Forelimb muscle (tissue), 1 donor: ENCODE results near the gene EPHB1. TPM values are rescaled to one million over a fixed set of nuclear protein-coding genes. Genes with fewer than 3 reads are reported as not detected.

Source experiments
- DNase-seq: peaks from one replicate; pipeline ENCODE4 v3.0.0-alpha.2; 2013; ENCODE audit warnings: low read depth
- polyA plus RNA-seq: library from polyadenylated mRNA; unstranded; fragments of 120-200 nt; gene quantifications from one replicate; pipeline ENCODE4 v1.2.1, GENCODE V29; 2013; ENCODE audit not compliant: insufficient read length

Gene EPHB1
- polyA plus RNA-seq, 1 donor: 49.5 TPM

DNA sequence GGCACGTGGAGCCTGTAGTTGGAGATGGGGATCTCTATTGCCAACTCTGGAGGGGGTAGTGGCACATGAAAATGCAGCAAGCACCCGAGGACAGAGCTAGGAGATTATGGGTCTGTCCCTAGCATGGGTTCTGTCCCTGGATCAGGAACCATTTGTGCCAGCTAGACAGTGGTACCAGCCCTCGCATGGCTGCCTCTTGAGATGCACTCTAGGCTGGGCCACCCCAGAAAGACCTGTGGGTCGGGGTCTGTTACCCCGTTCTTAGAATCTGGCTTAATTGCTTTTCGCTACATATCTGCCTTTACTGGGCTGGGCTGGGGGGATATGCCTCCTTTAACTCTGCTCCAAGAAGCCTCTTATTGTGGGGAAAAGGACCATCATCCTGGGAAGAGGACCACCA lies 54.5 kb downstream of the EPHB1 start:
- DNase-seq: no peak

GRCh38 chr3:134850761-134851160 lies 55.7 kb downstream of the EPHB1 start:
- DNase-seq: no peak

DNA sequence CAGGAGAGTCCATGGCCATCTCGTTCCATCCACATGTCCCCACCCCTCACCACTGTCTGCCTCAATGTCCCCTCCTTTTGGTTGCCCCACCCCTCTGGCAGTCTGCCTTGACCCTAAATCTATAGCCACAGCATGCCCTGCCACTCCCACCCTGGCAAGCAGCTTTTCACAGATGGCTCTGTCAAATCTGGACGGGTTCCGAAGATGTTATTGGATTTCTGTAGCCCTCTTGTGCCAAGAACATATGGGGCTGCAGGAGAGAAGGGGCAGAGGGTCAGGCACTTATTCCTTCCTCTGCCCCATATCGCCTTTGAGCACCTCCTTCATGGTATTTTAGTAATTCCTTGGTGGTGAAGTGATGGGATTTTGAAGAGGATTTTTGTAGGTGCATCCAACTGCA lies 57.1 kb downstream of the EPHB1 start:
- no peak for DNase-seq

DNA sequence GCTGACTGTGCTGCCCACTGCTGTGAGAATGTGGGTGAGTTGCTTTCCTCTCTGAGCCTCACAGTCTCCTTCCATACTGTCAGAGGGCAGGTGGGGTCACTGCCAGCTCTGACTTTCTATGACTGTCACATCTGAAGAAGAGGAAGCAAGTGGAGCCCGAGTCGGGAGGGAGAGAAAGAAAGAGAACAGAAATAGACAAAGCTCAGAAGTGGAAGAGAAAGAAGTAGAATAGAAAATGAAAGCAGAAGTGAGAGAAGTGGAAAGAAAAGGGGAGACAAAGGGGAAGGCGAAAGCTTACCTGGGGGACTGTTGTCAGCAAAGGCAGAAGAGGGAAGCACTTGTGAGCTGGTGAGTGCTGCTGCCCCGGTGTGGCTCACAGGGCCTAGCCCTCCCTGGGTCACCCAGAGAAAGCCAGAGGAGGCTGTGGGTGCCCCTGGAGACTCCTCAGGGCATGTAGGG lies 57.9 kb downstream of the EPHB1 start:
- no peak for DNase-seq

GRCh38 chr3:134854254-134854653 lies 59.2 kb downstream of the EPHB1 start:
- DNase-seq: no peak

DNA sequence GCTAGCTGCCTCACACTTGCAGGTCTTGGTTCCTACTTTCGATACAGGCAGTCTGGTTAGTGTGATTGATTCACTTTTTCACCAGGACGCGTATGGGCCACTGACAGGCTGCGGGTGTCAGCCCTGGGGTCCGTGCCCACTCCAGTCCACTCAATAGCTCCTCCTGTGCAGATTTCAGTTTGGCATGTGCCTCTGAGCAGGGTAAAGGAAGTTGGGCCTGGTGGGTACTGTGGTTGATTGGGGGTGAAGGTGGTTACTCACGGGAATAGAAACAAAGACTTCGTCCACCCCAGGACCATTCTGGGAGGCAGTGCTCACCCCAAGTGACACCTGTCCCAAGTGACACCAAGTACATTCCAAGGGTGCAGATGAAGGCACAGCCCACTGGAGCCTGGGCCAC lies 62.3 kb downstream of the EPHB1 start:
- no peak for DNase-seq

GRCh38 chr3:134857776-134858362 lies 62.8 kb downstream of the EPHB1 start:
- no peak for DNase-seq

DNA sequence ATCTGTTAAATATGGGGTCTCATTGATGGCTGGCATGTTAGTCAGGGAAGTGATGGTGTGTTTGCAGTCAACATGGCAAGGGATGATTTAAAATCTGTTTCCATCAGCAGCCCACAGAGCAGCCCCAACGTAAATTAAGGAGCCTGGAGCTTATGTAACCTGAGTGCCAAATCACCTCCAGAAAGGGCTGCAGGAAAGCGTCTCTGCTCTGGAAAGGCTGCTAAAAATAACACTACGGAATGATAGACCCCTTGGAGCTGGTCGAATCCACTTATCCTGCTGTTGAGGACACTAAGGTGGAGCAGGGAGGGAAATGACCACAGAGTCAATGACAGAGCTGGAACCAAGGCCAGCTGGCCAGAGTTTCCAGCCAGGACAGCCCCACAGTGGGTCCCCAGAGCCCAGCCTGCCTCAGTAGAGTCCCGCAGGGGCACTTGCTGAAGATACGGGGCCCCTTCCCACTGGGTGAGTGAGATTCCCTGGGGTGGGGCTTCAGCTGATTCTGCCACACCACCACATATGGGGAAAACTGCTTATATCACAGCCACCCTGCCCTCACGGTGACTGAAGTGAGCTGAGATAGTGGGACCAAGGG lies 63.5 kb downstream of the EPHB1 start:
- DNase-seq: no peak

DNA sequence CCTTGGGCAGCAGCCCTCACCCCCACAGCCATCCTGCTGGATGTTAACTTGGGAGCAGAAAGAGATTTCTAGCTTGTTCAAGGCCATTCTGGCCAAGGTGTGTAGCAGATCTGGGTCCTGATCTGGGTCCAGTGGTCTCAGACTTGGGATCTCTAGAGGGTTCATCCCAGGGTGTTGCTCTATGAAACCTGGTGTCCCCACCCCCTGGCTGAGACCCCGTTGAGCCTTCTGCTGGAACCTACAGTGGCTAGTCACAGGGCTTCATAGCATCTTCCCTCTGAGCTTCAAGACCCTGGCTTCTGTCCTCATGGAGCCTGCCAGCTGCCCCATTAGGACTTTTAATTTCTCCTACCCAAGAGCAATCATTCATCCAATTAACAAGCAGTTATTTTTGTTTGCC lies 64.3 kb downstream of the EPHB1 start:
- DNase-seq: no peak

DNA sequence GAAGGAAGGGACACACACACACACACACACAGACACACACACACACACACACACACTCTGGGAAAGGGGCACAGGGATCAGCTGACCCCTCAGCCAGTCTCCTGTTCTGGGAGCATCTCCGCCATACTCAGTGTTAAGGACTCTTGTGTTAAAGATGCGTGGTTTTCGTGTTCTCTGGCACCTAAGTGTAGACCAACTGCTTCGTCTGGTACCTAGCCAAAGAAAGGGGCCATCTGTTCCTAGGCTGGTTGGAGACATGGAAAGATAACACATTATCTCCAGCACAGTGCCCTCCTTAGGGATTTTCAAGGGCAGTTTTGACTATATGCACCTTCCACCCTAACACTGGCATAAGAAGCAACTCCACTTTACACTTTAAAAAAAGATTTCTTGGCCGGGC lies 65.1 kb downstream of the EPHB1 start:
- DNase-seq: no peak

DNA sequence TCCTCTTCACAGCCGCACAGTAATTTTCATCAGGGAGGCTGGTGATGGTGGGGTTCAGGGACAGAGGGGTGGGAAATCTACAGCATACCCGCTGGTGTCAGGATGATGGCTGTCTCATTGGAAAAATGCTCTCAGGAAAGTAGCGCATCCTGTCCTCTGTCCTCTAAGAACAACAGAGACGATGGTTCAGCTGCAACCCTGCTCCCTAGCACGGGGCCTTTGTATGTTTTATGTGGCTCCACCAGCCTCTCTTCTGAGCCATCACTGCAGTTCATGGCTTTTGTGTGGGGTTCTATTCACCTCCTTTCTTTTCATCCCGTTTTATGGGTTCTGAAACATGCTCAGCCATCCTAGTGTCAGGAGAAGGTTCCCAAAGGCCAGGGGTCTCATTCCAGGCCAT lies 68.9 kb downstream of the EPHB1 start:
- no peak for DNase-seq

GRCh38 chr3:134864636-134865035 lies 69.6 kb downstream of the EPHB1 start:
- DNase-seq: no peak

GRCh38 chr3:134867277-134867676 lies 72.2 kb downstream of the EPHB1 start:
- DNase-seq: no peak

DNA sequence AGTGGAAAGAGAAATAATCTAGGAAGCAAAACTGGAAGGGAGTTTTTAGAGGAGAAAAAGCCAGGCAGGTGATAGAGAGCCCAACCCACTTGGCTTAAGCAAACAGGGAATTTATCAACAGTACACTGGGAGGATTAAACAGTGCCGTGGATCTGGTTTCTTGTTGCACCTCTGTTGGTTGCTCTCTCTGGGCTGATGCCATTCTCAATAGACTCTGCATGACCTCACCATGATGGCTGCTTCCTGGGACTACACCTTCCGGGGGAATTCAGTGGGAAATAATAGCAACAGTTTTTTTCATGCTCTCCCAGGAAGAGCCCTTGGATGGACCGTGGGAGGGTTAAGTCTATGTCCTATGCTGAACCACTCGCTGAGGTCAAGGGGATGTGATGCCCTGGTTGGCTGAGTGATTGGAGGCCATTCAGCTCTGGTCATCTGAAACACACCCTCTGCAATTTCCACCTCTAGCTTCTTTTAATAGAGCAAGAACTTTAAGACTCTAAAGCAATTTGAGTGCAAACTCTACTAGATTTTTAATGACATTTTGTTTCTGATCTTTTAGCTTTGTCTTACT lies 74.2 kb downstream of the EPHB1 start:
- DNase-seq: no peak

- no peak for DNase-seq
These were observed 76.8 kb downstream of the EPHB1 start for GRCh38 chr3:134871818-134872217.

DNA sequence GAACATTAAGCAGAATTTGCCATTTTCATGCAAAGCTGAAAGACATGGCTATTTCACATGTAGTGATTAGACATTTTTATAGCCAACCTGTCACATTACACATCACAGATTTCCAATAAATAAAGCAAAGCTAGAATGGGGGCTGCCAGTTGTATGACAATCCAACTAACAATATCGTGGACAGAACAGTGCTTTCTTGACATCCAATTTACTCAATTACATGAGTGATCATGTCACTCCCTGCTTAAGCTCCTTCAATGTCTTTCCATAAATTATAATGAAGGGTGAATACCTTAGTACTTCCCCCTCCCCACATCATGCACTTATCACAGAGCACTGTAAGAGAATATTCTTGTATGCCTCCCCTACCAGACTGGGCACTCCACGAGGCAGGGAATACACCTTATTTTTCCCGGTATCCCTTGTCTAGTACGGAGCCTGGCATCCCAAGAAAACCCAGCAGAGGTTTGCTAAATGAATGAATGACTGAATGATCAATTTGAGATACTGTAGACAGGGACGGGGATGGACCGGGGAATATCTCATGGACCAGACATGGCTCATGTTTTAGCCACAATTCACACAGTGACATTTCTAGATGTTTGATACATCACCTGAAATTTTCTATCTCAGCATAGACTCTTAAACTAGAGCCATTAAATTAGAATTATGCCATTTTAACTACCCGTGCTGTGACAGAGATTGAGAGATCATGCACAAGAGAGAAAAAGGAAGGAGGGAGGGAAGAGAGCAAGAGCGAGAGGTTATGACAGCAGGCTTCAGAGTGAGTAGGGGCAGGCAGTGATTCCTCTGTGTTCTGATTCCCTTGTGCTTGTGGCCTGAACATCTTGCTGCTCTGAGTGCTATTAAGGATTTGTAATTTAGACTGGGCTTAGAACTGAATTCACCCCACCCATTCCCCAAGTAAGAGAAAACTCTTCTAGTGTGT lies 77.7 kb downstream of the EPHB1 start:
- no peak for DNase-seq

DNA sequence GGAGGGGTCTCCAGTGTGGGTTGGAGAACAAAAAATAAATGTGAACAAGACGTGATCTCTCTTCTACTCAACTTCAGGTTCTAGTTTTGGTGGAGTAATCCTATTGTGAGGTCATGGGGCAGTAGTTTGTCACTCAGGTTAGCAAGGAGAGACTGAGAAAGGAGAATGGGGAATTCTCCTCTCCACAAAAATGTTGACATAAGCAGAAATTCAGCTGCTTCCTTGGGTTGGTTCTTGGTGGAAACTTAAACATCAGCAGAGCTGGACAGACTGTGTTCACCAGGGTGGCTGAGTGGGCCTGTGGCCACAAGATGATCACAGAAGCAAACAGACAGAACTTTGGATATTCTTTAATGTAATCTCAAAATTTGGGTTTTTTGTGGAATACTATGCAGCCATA lies 78.7 kb downstream of the EPHB1 start:
- DNase-seq: no peak

- DNase-seq: no peak
These were observed 79.8 kb downstream of the EPHB1 start for GRCh38 chr3:134874737-134875413.

- no peak for DNase-seq
These were observed 81.8 kb downstream of the EPHB1 start for GRCh38 chr3:134876836-134877235.

DNA sequence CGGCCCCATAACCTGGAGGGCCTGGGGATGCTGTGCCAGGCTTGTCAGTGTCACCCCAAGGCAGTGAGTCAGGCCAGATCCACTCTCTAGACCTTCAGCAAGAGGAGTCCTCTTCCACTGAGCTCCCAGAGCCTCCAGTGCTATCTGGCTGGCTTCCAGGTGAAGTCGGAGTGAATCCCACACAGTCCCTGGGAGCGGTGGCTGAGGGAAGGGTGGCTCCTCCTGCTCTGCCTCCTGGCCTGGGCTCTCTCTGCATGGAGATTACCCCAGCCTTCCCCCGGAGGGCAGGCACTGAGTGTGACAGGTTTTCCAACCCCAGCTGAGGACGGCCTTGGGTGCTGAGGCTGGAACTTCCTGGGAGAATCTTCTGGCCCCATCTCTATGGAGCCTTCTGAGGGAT lies 82.7 kb downstream of the EPHB1 start:
- no peak for DNase-seq

GRCh38 chr3:134879990-134880389 lies 84.9 kb downstream of the EPHB1 start:
- no peak for DNase-seq

GRCh38 chr3:134880431-134880830 lies 85.4 kb downstream of the EPHB1 start:
- no peak for DNase-seq
